Measurements from ENCODE around the gene ZNF142. TPM values are rescaled to one million over a fixed set of nuclear protein-coding genes. Genes with fewer than 3 reads are reported as not detected.

Gene ZNF142
- total and polyA plus RNA-seq, 2 of the 8 experiments (the other 6 are each of a cell fraction or from before 2014, with no cell fraction given), result 9.4 to 32.5 TPM

GRCh38 chr2:218679119-218679518, 19.7 kb upstream of the ZNF142 start (continued):
- TF ChIP-seq SAP30 (IDR thresholded peaks at IDR 0.05; ENCODE audit: insufficient read depth, insufficient replicate concordance, low read length), result no peak
- TF ChIP-seq YY1 (IDR thresholded peaks at IDR 0.05; ENCODE audit: low read depth, low read length), result no peak

Measured in H1 (cell line).